Stimulated activated naive CD8-positive, alpha-beta T cell treated with anti-CD3 and anti-CD28 coated beads, Interleukin-15, Interleukin-2, amounts not matched to agents 100 ng/mL and 50 ng/mL, for 24 hours (primary cell): ENCODE results near the gene SLC66A1.

Source experiments
- H3K27ac Mint-ChIP-seq: one replicate; pipeline ENCODE4 v1.8.0; 2021; ENCODE audit warnings: mild to moderate bottlenecking, mixed read lengths
- H3K27me3 Mint-ChIP-seq: one replicate; pipeline ENCODE4 v1.8.0; 2021; ENCODE audit warnings: mixed read lengths
- H3K36me3 Mint-ChIP-seq: one replicate; pipeline ENCODE4 v1.8.0; 2021; ENCODE audit warnings: low read depth, mixed read lengths
- H3K4me1 Mint-ChIP-seq: one replicate; pipeline ENCODE4 v1.8.0; 2021; ENCODE audit warnings: low read depth, mixed read lengths
- H3K4me3 Mint-ChIP-seq: one replicate; pipeline ENCODE4 v1.8.0; 2021; ENCODE audit warnings: mild to moderate bottlenecking, mixed read lengths
- H3K9me3 Mint-ChIP-seq: one replicate; pipeline ENCODE4 v1.8.0; 2021; ENCODE audit warnings: mixed read lengths

Gene SLC66A1

GRCh38 chr1:19312782-19313635 is 883 bp downstream of the SLC66A1 start:
- Mint-ChIP-seq H3K27me3 (no peaks in the 10 kb centered on the region), H3K4me1 (peaks cover 51% of the 10 kb centered on the region), H3K9me3 (no peaks in the 10 kb centered on the region), H3K4me3 (peak overlapping the region; percentile 83), H3K36me3 (no peaks in the 10 kb centered on the region), H3K27ac (peak overlapping the region; percentile 69)

- H3K36me3 Mint-ChIP-seq = no peaks in the 10 kb centered on the region
- H3K9me3 Mint-ChIP-seq = no peaks in the 10 kb centered on the region
- H3K27ac Mint-ChIP-seq = peak overlapping the region; percentile 69
- peak overlapping the region; percentile 83 for H3K4me3 Mint-ChIP-seq
- H3K4me1 Mint-ChIP-seq = peaks cover 51% of the 10 kb centered on the region
- no peaks in the 10 kb centered on the region for H3K27me3 Mint-ChIP-seq
These were observed 1.5 kb downstream of the SLC66A1 start for GRCh38 chr1:19313636-19313959.

- peaks cover 5% of the 10 kb centered on the region for H3K36me3 Mint-ChIP-seq
- no peak overlapping the region for H3K27ac Mint-ChIP-seq
- H3K4me1 Mint-ChIP-seq = peaks cover 51% of the 10 kb centered on the region
- H3K9me3 Mint-ChIP-seq = no peaks in the 10 kb centered on the region
- no peaks in the 10 kb centered on the region for H3K27me3 Mint-ChIP-seq
- no peak overlapping the region for H3K4me3 Mint-ChIP-seq
These were observed 2.1 kb downstream of the SLC66A1 start for GRCh38 chr1:19313961-19314882.

GRCh38 chr1:19315378-19316198 is 3.5 kb downstream of the SLC66A1 start:
- Mint-ChIP-seq H3K27ac (no peak overlapping the region), H3K36me3 (peaks cover 8% of the 10 kb centered on the region), H3K9me3 (no peaks in the 10 kb centered on the region), H3K4me3 (no peak overlapping the region), H3K4me1 (peaks cover 44% of the 10 kb centered on the region), H3K27me3 (no peaks in the 10 kb centered on the region)

GRCh38 chr1:19317126-19317910 is 5.2 kb downstream of the SLC66A1 start:
- Mint-ChIP-seq H3K4me1 (peaks cover 36% of the 10 kb centered on the region), H3K4me3 (no peak overlapping the region)

GRCh38 chr1:19319196-19319595 is 7.1 kb downstream of the SLC66A1 start:
- Mint-ChIP-seq H3K4me3 (no peak overlapping the region), H3K36me3 (peaks cover 8% of the 10 kb centered on the region), H3K27me3 (no peaks in the 10 kb centered on the region), H3K9me3 (no peaks in the 10 kb centered on the region), H3K4me1 (peaks cover 23% of the 10 kb centered on the region), H3K27ac (no peak overlapping the region)

More at GRCh38 chr1:19317126-19317910, 5.2 kb downstream of the SLC66A1 start:
- peaks cover 8% of the 10 kb centered on the region for H3K36me3 Mint-ChIP-seq
- H3K9me3 Mint-ChIP-seq = no peaks in the 10 kb centered on the region
- H3K27me3 Mint-ChIP-seq = no peaks in the 10 kb centered on the region
- H3K27ac Mint-ChIP-seq = no peak overlapping the region

GRCh38 chr1:19321071-19321470 is 8.9 kb downstream of the SLC66A1 start:
- peaks cover 8% of the 10 kb centered on the region for H3K36me3 Mint-ChIP-seq
- H3K27me3 Mint-ChIP-seq = no peaks in the 10 kb centered on the region
- H3K9me3 Mint-ChIP-seq = no peaks in the 10 kb centered on the region
- H3K4me1 Mint-ChIP-seq = peaks cover 5% of the 10 kb centered on the region
- H3K4me3 Mint-ChIP-seq = no peak overlapping the region
- H3K27ac Mint-ChIP-seq = peak overlapping the region; percentile 31

GRCh38 chr1:19322481-19322880 is 10.4 kb downstream of the SLC66A1 start:
- no peak overlapping the region for H3K4me3 Mint-ChIP-seq
- no peaks in the 10 kb centered on the region for H3K9me3 Mint-ChIP-seq
- peaks cover 9% of the 10 kb centered on the region for H3K36me3 Mint-ChIP-seq
- H3K27me3 Mint-ChIP-seq = no peaks in the 10 kb centered on the region
- H3K4me1 Mint-ChIP-seq = no peaks in the 10 kb centered on the region
- H3K27ac Mint-ChIP-seq = no peak overlapping the region

- H3K27me3 Mint-ChIP-seq = no peaks in the 10 kb centered on the region
- H3K27ac Mint-ChIP-seq = no peak overlapping the region
- peaks cover 7% of the 10 kb centered on the region for H3K36me3 Mint-ChIP-seq
- H3K4me1 Mint-ChIP-seq = no peaks in the 10 kb centered on the region
- no peaks in the 10 kb centered on the region for H3K9me3 Mint-ChIP-seq
- H3K4me3 Mint-ChIP-seq = no peak overlapping the region
These were observed 12.0 kb downstream of the SLC66A1 start for GRCh38 chr1:19323987-19324664.

GRCh38 chr1:19324665-19324990 is 12.5 kb downstream of the SLC66A1 start:
- Mint-ChIP-seq H3K4me3 (no peak overlapping the region), H3K4me1 (no peaks in the 10 kb centered on the region), H3K9me3 (no peaks in the 10 kb centered on the region), H3K27me3 (no peaks in the 10 kb centered on the region), H3K27ac (no peak overlapping the region), H3K36me3 (peaks cover 4% of the 10 kb centered on the region)

GRCh38 chr1:19325368-19325957 is 13.3 kb downstream of the SLC66A1 start:
- Mint-ChIP-seq H3K27me3 (no peaks in the 10 kb centered on the region), H3K4me3 (no peak overlapping the region), H3K9me3 (no peaks in the 10 kb centered on the region), H3K36me3 (peaks cover 4% of the 10 kb centered on the region), H3K4me1 (no peaks in the 10 kb centered on the region), H3K27ac (no peak overlapping the region)

GRCh38 chr1:19325958-19326747 is 14.0 kb downstream of the SLC66A1 start:
- no peaks in the 10 kb centered on the region for H3K27me3 Mint-ChIP-seq
- H3K4me1 Mint-ChIP-seq = no peaks in the 10 kb centered on the region
- no peaks in the 10 kb centered on the region for H3K9me3 Mint-ChIP-seq
- peaks cover 4% of the 10 kb centered on the region for H3K36me3 Mint-ChIP-seq
- no peak overlapping the region for H3K4me3 Mint-ChIP-seq
- H3K27ac Mint-ChIP-seq = no peak overlapping the region

GRCh38 chr1:19326748-19327065 is 14.6 kb downstream of the SLC66A1 start:
- H3K4me1 Mint-ChIP-seq = no peaks in the 10 kb centered on the region
- H3K27ac Mint-ChIP-seq = no peak overlapping the region
- H3K4me3 Mint-ChIP-seq = no peak overlapping the region
- H3K36me3 Mint-ChIP-seq = peaks cover 4% of the 10 kb centered on the region
- H3K27me3 Mint-ChIP-seq = no peaks in the 10 kb centered on the region
- no peaks in the 10 kb centered on the region for H3K9me3 Mint-ChIP-seq
